Liver (tissue), 9 donors: ENCODE measurements around the gene TOP1. TPM values are rescaled to one million over a fixed set of nuclear protein-coding genes. Genes with fewer than 3 reads are reported as not detected.

Experiments used
- DNase-seq: peaks from one replicate; pipeline ENCODE4 v3.0.0-alpha.2; 2017; ENCODE audit warnings: low spot score
- H3K27ac ChIP-seq, 2 donors: one replicate each; pipeline ENCODE4 v1.7.0; 2013; ENCODE audit warnings: inconsistent platforms in 2 of 2, low read length in 2 of 2, control low read depth in 1 of 2, low read depth in 1 of 2, mild to moderate bottlenecking in 1 of 2
- H3K27me3 ChIP-seq, 4 donors: one replicate each; pipeline versions ENCODE4 v1.6.1 to v1.7.0; 2013; ENCODE audit warnings: low read length in 3 of 4, inconsistent platforms in 1 of 4, mild to moderate bottlenecking in 1 of 4, moderate library complexity in 1 of 4; ENCODE audit not compliant: control insufficient read depth in 4 of 4, insufficient read depth in 4 of 4
- H3K36me3 ChIP-seq, 4 donors: one replicate each; pipeline versions ENCODE4 v1.6.1 to v1.7.0; 2013; ENCODE audit warnings: low read length in 3 of 4, mild to moderate bottlenecking in 3 of 4, low read depth in 1 of 4, moderate library complexity in 1 of 4; ENCODE audit not compliant: control insufficient read depth in 4 of 4, insufficient read depth in 3 of 4
- H3K4me1 ChIP-seq, 4 donors: one replicate each; pipeline versions ENCODE4 v1.6.1 to v1.7.0; 2013; ENCODE audit warnings: low read length in 3 of 4, mild to moderate bottlenecking in 3 of 4, moderate library complexity in 1 of 4; ENCODE audit not compliant: control insufficient read depth in 4 of 4, insufficient read depth in 4 of 4
- H3K4me3 ChIP-seq, 3 donors: one replicate each; pipeline versions ENCODE4 v1.6.1 to v1.7.0; 2013; ENCODE audit warnings: low read length in 3 of 3, control low read depth in 1 of 3, low read depth in 1 of 3, mild to moderate bottlenecking in 1 of 3
- H3K9ac ChIP-seq, 2 donors: one replicate each; pipeline ENCODE4 v1.7.0; 2013; ENCODE audit warnings: low read length in 2 of 2, mild to moderate bottlenecking in 2 of 2, moderate library complexity in 2 of 2, control low read depth in 1 of 2, low read depth in 1 of 2
- H3K9me3 ChIP-seq, 4 donors: one replicate each; pipeline versions ENCODE4 v1.6.1 to v1.7.0; 2013; ENCODE audit warnings: low read length in 3 of 4; ENCODE audit not compliant: control insufficient read depth in 4 of 4
- EGR1 ChIP-seq, 2 donors: IDR thresholded peaks; 2 replicates each; pipeline ENCODE4 v1.6.1; 2016 to 2018; ENCODE audit warnings: antibody characterized with exemption in 2 of 2, low read depth in 2 of 2
- FOXA1 ChIP-seq: IDR thresholded peaks from 2 replicates; pipeline ENCODE4 v1.6.1; 2016; ENCODE audit warnings: antibody characterized with exemption
- FOXA2 ChIP-seq: IDR thresholded peaks from 2 replicates; pipeline ENCODE4 v1.6.1; 2016; ENCODE audit warnings: antibody characterized with exemption
- GABPA ChIP-seq, 2 donors: IDR thresholded peaks in 1 of 2; conservative IDR thresholded peaks in 1 of 2; 2 replicates each; pipeline ENCODE4 v1.6.1; 2016; ENCODE audit warnings: antibody characterized with exemption in 2 of 2, mild to moderate bottlenecking in 1 of 2, moderate library complexity in 1 of 2
- HNF4G ChIP-seq: IDR thresholded peaks from 2 replicates; pipeline ENCODE4 v1.6.1; 2016; ENCODE audit warnings: antibody characterized with exemption
- JUND ChIP-seq, 2 donors: IDR thresholded peaks; 2 replicates each; pipeline ENCODE4 v1.6.1; 2016; ENCODE audit warnings: antibody characterized with exemption in 2 of 2
- MAX ChIP-seq: IDR thresholded peaks from 2 replicates; pipeline ENCODE4 v1.6.1; 2016; ENCODE audit warnings: antibody characterized with exemption
- NR2F2 ChIP-seq: IDR thresholded peaks from 2 replicates; pipeline ENCODE4 v1.6.1; 2016; ENCODE audit warnings: antibody characterized with exemption
- RAD21 ChIP-seq, 2 donors: IDR thresholded peaks; 2 replicates each; pipeline ENCODE4 v1.6.1; 2016; ENCODE audit warnings: antibody characterized with exemption in 2 of 2, mild to moderate bottlenecking in 2 of 2
- RXRA ChIP-seq, 2 donors: IDR thresholded peaks; 2 replicates each; pipeline ENCODE4 v1.6.1; 2017 to 2018; ENCODE audit warnings: antibody characterized with exemption in 2 of 2, mild to moderate bottlenecking in 1 of 2
- SP1 ChIP-seq: IDR thresholded peaks from 2 replicates; pipeline ENCODE4 v1.6.1; 2018; ENCODE audit warnings: antibody characterized with exemption, mild to moderate bottlenecking
- TAF1 ChIP-seq: conservative IDR thresholded peaks from 2 replicates; pipeline ENCODE4 v1.6.1; 2016; ENCODE audit warnings: antibody characterized with exemption, mild to moderate bottlenecking
- YY1 ChIP-seq: IDR thresholded peaks from 2 replicates; pipeline ENCODE4 v1.6.1; 2016; ENCODE audit warnings: antibody characterized with exemption, mild to moderate bottlenecking
- WGBS: extraction: QIAGEN DNeasy Blood & Tissue Kit; methylation state at CpG from one replicate; pipeline ENCODE4 v1.1.7; 2013; 5-methylcytosine and 5-hydroxymethylcytosine counted together
- polyA plus RNA-seq, 2 donors: library from polyadenylated mRNA; stranded (reverse) in 1 of 2; unstranded in 1 of 2; fragments of 200-250 nt in 1 of 2; fragments of >200 nt in 1 of 2; fragmentation: Nextera tagmentation in 1 of 2; extraction: Ambion mirVana in 1 of 2; gene quantifications; one replicate each; pipeline versions ENCODE4 v1.2.1 to v1.2.3, GENCODE V29; 2013 to 2015
- total RNA-seq, 2 donors: library from RNA; depleted of rRNA; stranded (reverse); fragments of >200 nt; gene quantifications; one replicate each; pipeline ENCODE4 v1.2.3, GENCODE V29; 2014
- TF ChIP-seq, protein P1 (sequence below): fragments of 150-350 bp; IDR thresholded peaks from 2 replicates; pipeline ENCODE4 v1.5.1; 2017; ENCODE audit warnings: improper control_type of control experiment, low read depth, low read length; ENCODE audit not compliant: missing input control
- TF ChIP-seq, protein P2 (sequence below): IDR thresholded peaks from 2 replicates; pipeline ENCODE4 v1.6.1; 2016; ENCODE audit warnings: antibody characterized with exemption
- TF ChIP-seq, protein P3 (sequence below): IDR thresholded peaks from 2 replicates; pipeline ENCODE4 v1.6.1; 2016; ENCODE audit warnings: antibody characterized with exemption, mild to moderate bottlenecking
- TF ChIP-seq, protein P4 (sequence below): IDR thresholded peaks from 2 replicates; pipeline ENCODE4 v1.6.1; 2016; ENCODE audit warnings: antibody characterized with exemption
- donor health status: healthy.
- donor health status: healthy.
- donor health status: healthy.
- donor health status: healthy.
- donor health status: healthy.

TOP1 gene
- total and polyA plus RNA-seq, 4 donors: 13.7 to 62.1 (median 19.4) TPM

DNA sequence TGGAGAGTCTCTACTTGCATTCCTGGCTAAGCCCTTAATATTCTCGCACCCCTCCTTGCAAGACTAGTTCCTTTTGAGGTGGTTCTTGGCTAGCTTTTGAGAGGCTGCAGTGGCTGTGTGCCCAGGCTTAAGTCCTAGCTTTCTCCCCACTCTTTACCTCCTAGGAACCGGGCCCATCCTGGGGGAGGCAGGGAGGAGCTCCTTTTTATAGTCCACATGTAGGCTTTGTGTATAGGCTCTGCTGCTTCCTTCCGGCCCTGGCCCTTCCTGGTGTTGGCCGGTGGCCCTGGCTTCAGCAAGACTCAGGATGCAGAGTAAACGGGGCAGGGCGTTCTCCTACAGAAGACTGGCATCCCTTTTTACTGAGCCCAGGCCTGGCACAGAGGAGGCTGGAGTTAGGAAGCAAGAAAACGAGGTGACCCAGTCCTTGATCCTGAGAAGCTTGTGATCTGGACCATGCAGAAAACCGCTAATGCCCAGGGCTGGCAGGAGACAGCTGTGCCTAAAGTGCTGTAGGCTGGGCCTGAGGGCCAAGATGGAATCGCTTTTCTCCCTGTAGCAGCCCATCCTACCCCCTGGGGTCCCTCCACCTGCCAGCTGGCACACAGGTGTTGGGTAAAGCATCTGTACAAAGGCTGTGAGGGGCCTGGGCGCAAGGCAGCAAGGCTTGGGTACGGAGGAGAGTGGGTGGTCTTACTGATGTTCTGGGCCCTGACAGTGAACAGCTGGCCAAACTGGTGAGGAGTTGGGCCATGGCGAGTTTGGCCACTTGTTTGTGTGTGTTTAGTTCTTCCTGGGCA is 117.4 kb downstream of the TOP1 start (continued):
- TF ChIP-seq, protein P1, sequence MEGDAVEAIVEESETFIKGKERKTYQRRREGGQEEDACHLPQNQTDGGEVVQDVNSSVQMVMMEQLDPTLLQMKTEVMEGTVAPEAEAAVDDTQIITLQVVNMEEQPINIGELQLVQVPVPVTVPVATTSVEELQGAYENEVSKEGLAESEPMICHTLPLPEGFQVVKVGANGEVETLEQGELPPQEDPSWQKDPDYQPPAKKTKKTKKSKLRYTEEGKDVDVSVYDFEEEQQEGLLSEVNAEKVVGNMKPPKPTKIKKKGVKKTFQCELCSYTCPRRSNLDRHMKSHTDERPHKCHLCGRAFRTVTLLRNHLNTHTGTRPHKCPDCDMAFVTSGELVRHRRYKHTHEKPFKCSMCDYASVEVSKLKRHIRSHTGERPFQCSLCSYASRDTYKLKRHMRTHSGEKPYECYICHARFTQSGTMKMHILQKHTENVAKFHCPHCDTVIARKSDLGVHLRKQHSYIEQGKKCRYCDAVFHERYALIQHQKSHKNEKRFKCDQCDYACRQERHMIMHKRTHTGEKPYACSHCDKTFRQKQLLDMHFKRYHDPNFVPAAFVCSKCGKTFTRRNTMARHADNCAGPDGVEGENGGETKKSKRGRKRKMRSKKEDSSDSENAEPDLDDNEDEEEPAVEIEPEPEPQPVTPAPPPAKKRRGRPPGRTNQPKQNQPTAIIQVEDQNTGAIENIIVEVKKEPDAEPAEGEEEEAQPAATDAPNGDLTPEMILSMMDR: no peak
- TF ChIP-seq NR2F2 (no peak), TAF1 (no peak), FOXA1 (no peak), RXRA (IDR thresholded peaks at IDR 0.05) (no peak)

DNA sequence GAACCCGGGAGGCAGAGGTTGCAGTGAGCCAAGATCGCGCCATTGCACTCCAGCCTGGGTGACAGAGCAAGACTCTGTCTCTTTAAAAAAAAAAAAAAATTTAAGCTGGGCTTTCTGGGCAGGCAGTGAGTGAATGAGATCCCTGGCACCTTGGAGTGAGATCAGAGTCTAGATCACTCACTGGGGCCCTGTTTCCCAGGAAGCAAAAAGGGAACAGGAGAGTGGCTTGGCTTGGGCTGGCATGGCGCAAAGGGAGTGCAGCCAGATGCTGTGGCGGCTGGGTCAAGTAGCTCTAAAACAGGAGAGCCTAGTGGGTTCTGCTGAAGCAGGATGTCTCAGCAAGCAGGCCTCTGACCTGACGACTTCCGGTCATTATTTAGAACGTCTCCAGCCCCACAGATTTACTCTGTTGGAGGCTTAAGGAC is 119.2 kb downstream of the TOP1 start:
- Histone ChIP-seq H3K4me3 (no peak overlapping the region), H3K4me1 (peaks cover 0 to 3% (median 1%) of the 10 kb centered on the region in 4 donors), H3K27me3 (no peaks in the 10 kb centered on the region), H3K36me3 (no peaks in the 10 kb centered on the region), H3K27ac (no peak overlapping the region), H3K9me3 (no peaks in the 10 kb centered on the region), H3K9ac (no peak overlapping the region)
- peak; percentile 94 for TF ChIP-seq NR2F2
- no peak for TF ChIP-seq FOXA1
- no peak for DNase-seq
- 80% methylated on average over 8 of the region's 8 CpGs for WGBS

DNA sequence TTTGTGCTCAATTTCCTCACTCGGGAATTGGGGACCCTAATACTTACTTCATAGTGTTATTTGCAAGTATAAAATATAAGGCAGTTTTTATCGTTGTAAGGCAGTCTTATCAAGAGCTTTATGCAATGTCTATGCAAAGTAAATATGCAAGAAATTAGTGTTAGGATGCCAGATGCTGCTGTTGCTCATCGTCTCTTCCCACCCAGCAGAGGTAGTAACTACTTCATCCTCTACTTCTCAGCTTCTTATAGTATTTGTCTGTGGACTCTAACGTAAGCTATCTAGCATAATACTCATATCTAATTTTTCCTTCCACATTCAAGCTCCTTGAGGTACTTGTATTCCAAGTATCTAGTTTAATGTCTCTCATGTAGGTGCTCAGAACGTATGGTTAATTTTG is 120.3 kb downstream of the TOP1 start:
- TF ChIP-seq, protein P1: no peak
- TF ChIP-seq HNF4G: no peak
- TF ChIP-seq EGR1 (IDR thresholded peaks at IDR 0.05; ENCODE audit: low read depth in 2 of 2): no peak
- no peak for TF ChIP-seq RXRA (IDR thresholded peaks at IDR 0.05)
- TF ChIP-seq MAX: no peak
- TF ChIP-seq YY1: no peak
- TF ChIP-seq GABPA (IDR thresholded peaks at IDR 0.05 in 1 of 2, conservative IDR thresholded peaks at IDR 0.05 in 1 of 2): no peak
- TF ChIP-seq, protein P2, sequence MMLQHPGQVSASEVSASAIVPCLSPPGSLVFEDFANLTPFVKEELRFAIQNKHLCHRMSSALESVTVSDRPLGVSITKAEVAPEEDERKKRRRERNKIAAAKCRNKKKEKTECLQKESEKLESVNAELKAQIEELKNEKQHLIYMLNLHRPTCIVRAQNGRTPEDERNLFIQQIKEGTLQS: no peak
- TF ChIP-seq FOXA2: no peak
- TF ChIP-seq, protein P3, sequence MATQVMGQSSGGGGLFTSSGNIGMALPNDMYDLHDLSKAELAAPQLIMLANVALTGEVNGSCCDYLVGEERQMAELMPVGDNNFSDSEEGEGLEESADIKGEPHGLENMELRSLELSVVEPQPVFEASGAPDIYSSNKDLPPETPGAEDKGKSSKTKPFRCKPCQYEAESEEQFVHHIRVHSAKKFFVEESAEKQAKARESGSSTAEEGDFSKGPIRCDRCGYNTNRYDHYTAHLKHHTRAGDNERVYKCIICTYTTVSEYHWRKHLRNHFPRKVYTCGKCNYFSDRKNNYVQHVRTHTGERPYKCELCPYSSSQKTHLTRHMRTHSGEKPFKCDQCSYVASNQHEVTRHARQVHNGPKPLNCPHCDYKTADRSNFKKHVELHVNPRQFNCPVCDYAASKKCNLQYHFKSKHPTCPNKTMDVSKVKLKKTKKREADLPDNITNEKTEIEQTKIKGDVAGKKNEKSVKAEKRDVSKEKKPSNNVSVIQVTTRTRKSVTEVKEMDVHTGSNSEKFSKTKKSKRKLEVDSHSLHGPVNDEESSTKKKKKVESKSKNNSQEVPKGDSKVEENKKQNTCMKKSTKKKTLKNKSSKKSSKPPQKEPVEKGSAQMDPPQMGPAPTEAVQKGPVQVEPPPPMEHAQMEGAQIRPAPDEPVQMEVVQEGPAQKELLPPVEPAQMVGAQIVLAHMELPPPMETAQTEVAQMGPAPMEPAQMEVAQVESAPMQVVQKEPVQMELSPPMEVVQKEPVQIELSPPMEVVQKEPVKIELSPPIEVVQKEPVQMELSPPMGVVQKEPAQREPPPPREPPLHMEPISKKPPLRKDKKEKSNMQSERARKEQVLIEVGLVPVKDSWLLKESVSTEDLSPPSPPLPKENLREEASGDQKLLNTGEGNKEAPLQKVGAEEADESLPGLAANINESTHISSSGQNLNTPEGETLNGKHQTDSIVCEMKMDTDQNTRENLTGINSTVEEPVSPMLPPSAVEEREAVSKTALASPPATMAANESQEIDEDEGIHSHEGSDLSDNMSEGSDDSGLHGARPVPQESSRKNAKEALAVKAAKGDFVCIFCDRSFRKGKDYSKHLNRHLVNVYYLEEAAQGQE: no peak
- no peak for TF ChIP-seq SP1
- TF ChIP-seq TAF1: no peak
- no peak for TF ChIP-seq RAD21 (IDR thresholded peaks at IDR 0.05)
- TF ChIP-seq, protein P4, sequence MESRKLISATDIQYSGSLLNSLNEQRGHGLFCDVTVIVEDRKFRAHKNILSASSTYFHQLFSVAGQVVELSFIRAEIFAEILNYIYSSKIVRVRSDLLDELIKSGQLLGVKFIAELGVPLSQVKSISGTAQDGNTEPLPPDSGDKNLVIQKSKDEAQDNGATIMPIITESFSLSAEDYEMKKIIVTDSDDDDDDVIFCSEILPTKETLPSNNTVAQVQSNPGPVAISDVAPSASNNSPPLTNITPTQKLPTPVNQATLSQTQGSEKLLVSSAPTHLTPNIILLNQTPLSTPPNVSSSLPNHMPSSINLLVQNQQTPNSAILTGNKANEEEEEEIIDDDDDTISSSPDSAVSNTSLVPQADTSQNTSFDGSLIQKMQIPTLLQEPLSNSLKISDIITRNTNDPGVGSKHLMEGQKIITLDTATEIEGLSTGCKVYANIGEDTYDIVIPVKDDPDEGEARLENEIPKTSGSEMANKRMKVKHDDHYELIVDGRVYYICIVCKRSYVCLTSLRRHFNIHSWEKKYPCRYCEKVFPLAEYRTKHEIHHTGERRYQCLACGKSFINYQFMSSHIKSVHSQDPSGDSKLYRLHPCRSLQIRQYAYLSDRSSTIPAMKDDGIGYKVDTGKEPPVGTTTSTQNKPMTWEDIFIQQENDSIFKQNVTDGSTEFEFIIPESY: no peak
- no peak for TF ChIP-seq NR2F2
- TF ChIP-seq JUND (IDR thresholded peaks at IDR 0.05): no peak
- no peak for TF ChIP-seq FOXA1
- 89% methylated on average over 5 of the region's 5 CpGs for WGBS
- H3K27ac ChIP-seq: no peak overlapping the region
- no peak overlapping the region for H3K4me3 ChIP-seq
- DNase-seq: no peak
- H3K36me3 ChIP-seq: no peaks in the 10 kb centered on the region
- H3K9ac ChIP-seq: no peak overlapping the region
- no peaks in the 10 kb centered on the region for H3K9me3 ChIP-seq
- H3K4me1 ChIP-seq: peaks cover 0 to 3% (median 1%) of the 10 kb centered on the region in 4 donors
- H3K27me3 ChIP-seq: no peaks in the 10 kb centered on the region
